Motor neuron (in vitro differentiated cells): ENCODE measurements around the gene POLD1. TPM values are rescaled to one million over a fixed set of nuclear protein-coding genes. Genes with fewer than 3 reads are reported as not detected.
"Not testable (repeated sequence)": the region's sequence is repeated elsewhere in the genome, so short reads cannot be mapped to it uniquely, and the experiment has no call there.

Source experiments
- ATAC-seq, 8 experiments: fragments of 200-7000 bp; cut with Tn5 transposase; replicated peaks in 6 of 8; 2 replicates each; pipeline ENCODE4 v1.8.0; 2021; ENCODE audit warnings: mild to moderate bottlenecking in 8 of 8, moderate library complexity in 8 of 8
- H3K27ac ChIP-seq, 2 donors: fragments of 250-450 bp; sonication (Bioruptor Pico); 2 replicates each; pipeline ENCODE4 v1.9.0; 2021; ENCODE audit warnings: antibody characterized with exemption in 2 of 2, mild to moderate bottlenecking in 2 of 2, moderate library complexity in 1 of 2
- H3K4me1 ChIP-seq, 2 donors: fragments of 250-450 bp; sonication (Bioruptor Pico); replicated peaks in 1 of 2; 2 replicates each; pipeline ENCODE4 v1.6.1; 2021; ENCODE audit warnings: antibody characterized with exemption in 2 of 2, mild to moderate bottlenecking in 2 of 2, moderate library complexity in 1 of 2
- H3K4me3 ChIP-seq, 5 donors: fragments of 250-450 bp; sonication (Bioruptor Pico); 2 replicates each; pipeline ENCODE4 v1.9.0; 2021; ENCODE audit warnings: antibody characterized with exemption in 5 of 5, mild to moderate bottlenecking in 5 of 5, moderate library complexity in 4 of 5
- WGBS, 10 experiments: fragments of 450-650 bp; shearing (Covaris generic); methylation state at CpG; one replicate each; pipeline ENCODE4 v1.0.0; 2022; 5-methylcytosine and 5-hydroxymethylcytosine counted together
- in situ Hi-C, 9 experiments: fragments of 400-800 bp; cut with MboI; loops; one replicate each; pipeline ENCODE4 v1.15.0; 2021; ENCODE audit warnings: low sequenced_read_pairs in 9 of 9, low pct_unique_long_range_greater_than_20kb in 2 of 9; ENCODE audit not compliant: unreplicated experiment in 9 of 9
- total RNA-seq, 8 experiments: library from RNA; unstranded; fragments of 300-600 nt; gene quantifications; 2 replicates each; pipeline versions ENCODE4 v1.2.3 to v1.2.4, GENCODE V29; 2022

Gene POLD1
- total RNA-seq, 8 experiments from 2014 or later = 6.2 to 56.0 (median 12.7) TPM

- H3K4me1 ChIP-seq = peaks cover 4 to 10% of the 10 kb centered on the region in 2 donors
- H3K27ac ChIP-seq = no peak overlapping the region
- peak overlapping the region; percentile 48 to 83 (median 59) for H3K4me3 ChIP-seq
- ATAC-seq = peak; percentile 69 to 95 (median 93)
- WGBS, 10 experiments = 1 to 67% (median 8%) methylated on average over 1 to 20 of the region's 54 CpGs; no CpG with 5 or more reads in 6 of the 10 experiments
- in situ Hi-C loops = no loop called here
Measured at GRCh38 chr19:50431343-50432220, 47.4 kb downstream of the POLD1 start.

- H3K27ac ChIP-seq = no peak within 1 kb of the TSS
- ATAC-seq = peak in 3 of 8 experiments; percentile 46 to 55 (median 54)
- in situ Hi-C loops = no loop called here
- peak within 1 kb of the TSS; percentile 48 to 83 (median 59) for H3K4me3 ChIP-seq
- peaks cover 4 to 10% of the 10 kb centered on the region in 2 donors for H3K4me1 ChIP-seq
- WGBS, 10 experiments = 31 to 32% methylated on average over 6 to 7 of the region's 40 CpGs; no CpG with 5 or more reads in 8 of the 10 experiments
Measured at GRCh38 chr19:50432221-50433028, 48.3 kb downstream of the POLD1 start, which contains the start of gene MYBPC2. MYBPC2 (plus strand) TSS chr19:50432892; CDS start chr19:50432954, 62 bp downstream.

- Histone ChIP-seq H3K4me3 (no peak overlapping the region), H3K27ac (no peak overlapping the region), H3K4me1 (peaks cover 0 to 4% of the 10 kb centered on the region in 2 donors)
- in situ Hi-C loops = no loop called here
- WGBS, 10 experiments = 40 to 92% (median 79%) methylated on average over 1 to 8 of the region's 19 CpGs; no CpG with 5 or more reads in 4 of the 10 experiments
- no peak for ATAC-seq
Measured at GRCh38 chr19:50433201-50434180, 49.3 kb downstream of the POLD1 start.

- no peak overlapping the region for H3K4me3 ChIP-seq
- in situ Hi-C loops = no loop called here
- peaks cover 0 to 4% of the 10 kb centered on the region in 2 donors for H3K4me1 ChIP-seq
- ATAC-seq = no peak
- WGBS, 10 experiments = 5 to 80% (median 45%) methylated on average over 1 to 7 of the region's 12 CpGs; no CpG with 5 or more reads in 5 of the 10 experiments
- no peak overlapping the region for H3K27ac ChIP-seq
Measured at GRCh38 chr19:50434525-50434924, 50.4 kb downstream of the POLD1 start.

- no peak for ATAC-seq
- in situ Hi-C loops = no loop called here
- H3K4me1 ChIP-seq = peaks cover 0 to 4% of the 10 kb centered on the region in 2 donors
- no peak overlapping the region for H3K27ac ChIP-seq
- H3K4me3 ChIP-seq = no peak overlapping the region
- 89% methylated on average over 5 of the region's 17 CpGs; no CpG with 5 or more reads in 9 of the 10 experiments for WGBS, 10 experiments
Measured at GRCh38 chr19:50435221-50435620, 51.1 kb downstream of the POLD1 start.

GRCh38 chr19:50435627-50436026, 51.5 kb downstream of the POLD1 start:
- in situ Hi-C loops = no loop called here
- WGBS, 10 experiments = 80% methylated on average over 1 of the region's 12 CpGs; no CpG with 5 or more reads in 9 of the 10 experiments
- peaks cover 0 to 4% of the 10 kb centered on the region in 2 donors for H3K4me1 ChIP-seq
- no peak overlapping the region for H3K27ac ChIP-seq
- ATAC-seq = no peak
- no peak overlapping the region for H3K4me3 ChIP-seq

GRCh38 chr19:50437862-50438449, 53.8 kb downstream of the POLD1 start:
- no peak overlapping the region for H3K4me3 ChIP-seq

GRCh38 chr19:50439130-50439529, 55.0 kb downstream of the POLD1 start:
- H3K4me3 ChIP-seq, H3K4me1 ChIP-seq, in situ Hi-C loops, H3K27ac ChIP-seq, ATAC-seq: not testable (repeated sequence)
- no CpG with 5 or more reads among the region's 2 CpGs for WGBS, 10 experiments

More at GRCh38 chr19:50437862-50438449, 53.8 kb downstream of the POLD1 start:
- Histone ChIP-seq H3K4me1 (no peaks in the 10 kb centered on the region), H3K27ac (no peak overlapping the region)
- in situ Hi-C loops = no loop called here
- ATAC-seq = no peak
- 60 to 64% methylated on average over 1 to 4 of the region's 5 CpGs; no CpG with 5 or more reads in 8 of the 10 experiments for WGBS, 10 experiments

GRCh38 chr19:50444059-50444458, 59.9 kb downstream of the POLD1 start:
- no peak for ATAC-seq
- no peaks in the 10 kb centered on the region for H3K4me1 ChIP-seq
- H3K4me3 ChIP-seq = no peak overlapping the region
- WGBS, 10 experiments = 0 to 67% (median 28%) methylated on average over 1 of the region's 1 CpG; no CpG with 5 or more reads in 4 of the 10 experiments
- H3K27ac ChIP-seq = no peak overlapping the region
- in situ Hi-C loops = no loop called here

- no peak overlapping the region for H3K27ac ChIP-seq
- in situ Hi-C loops = no loop called here
- no peak for ATAC-seq
- WGBS, 10 experiments = 7 to 100% (median 75%) methylated on average over 1 to 5 of the region's 5 CpGs; no CpG with 5 or more reads in 1 of the 10 experiments
- no peak overlapping the region for H3K4me3 ChIP-seq
- H3K4me1 ChIP-seq = no peaks in the 10 kb centered on the region
Measured at GRCh38 chr19:50447053-50447452, 62.9 kb downstream of the POLD1 start.

- no peak overlapping the region for H3K27ac ChIP-seq
- H3K4me3 ChIP-seq = no peak overlapping the region
- no peaks in the 10 kb centered on the region for H3K4me1 ChIP-seq
- in situ Hi-C loops = no loop called here
- no peak for ATAC-seq
- 50 to 89% (median 78%) methylated on average over 2 to 8 of the region's 10 CpGs; no CpG with 5 or more reads in 1 of the 10 experiments for WGBS, 10 experiments
Measured at GRCh38 chr19:50447750-50448149, 63.6 kb downstream of the POLD1 start.
